Astrocyte (in vitro differentiated cells and primary cell): ENCODE measurements around the gene RASSF5. TPM values are rescaled to one million over a fixed set of nuclear protein-coding genes. Genes with fewer than 3 reads are reported as not detected.
A peak's percentile ranks its signal among the peaks of the same experiment; 100 is the strongest.

Source experiments
- DNase-seq: peaks from one replicate; pipeline ENCODE4 v3.0.0-alpha.2; 2010; ENCODE audit warnings: low read depth
- FAIRE-seq: peaks from 2 replicates; lab custom pipeline; 2011; peaks lifted over from hg19 to GRCh38; lab: Jason Lieb, UNC
- H2AFZ ChIP-seq: 2 replicates; pipeline ENCODE4 v1.6.0; 2012; ENCODE audit warnings: low read depth, low read length, inconsistent platforms
- H3K27ac ChIP-seq: 2 replicates; pipeline ENCODE4 v1.5.1; 2011; ENCODE audit warnings: low read depth, low read length, inconsistent platforms
- H3K27me3 ChIP-seq: 2 replicates; pipeline ENCODE4 v1.6.0; 2011; ENCODE audit warnings: low read length, inconsistent platforms; ENCODE audit not compliant: insufficient read depth
- H3K36me3 ChIP-seq: 2 replicates; pipeline ENCODE4 v1.5.1; 2011; ENCODE audit warnings: low read length, inconsistent platforms; ENCODE audit not compliant: insufficient read depth
- H3K4me1 ChIP-seq: 2 replicates; pipeline ENCODE4 v1.5.1; 2011; ENCODE audit warnings: low read length, inconsistent platforms; ENCODE audit not compliant: insufficient read depth
- H3K4me2 ChIP-seq: 2 replicates; pipeline ENCODE4 v1.6.0; 2012; ENCODE audit warnings: low read length, inconsistent platforms
- H3K4me3 ChIP-seq: 2 replicates; pipeline ENCODE4 v1.5.1; 2011; ENCODE audit warnings: low read depth, mild to moderate bottlenecking, low read length, inconsistent platforms; ENCODE audit not compliant: insufficient read depth
- H3K79me2 ChIP-seq: 2 replicates; pipeline ENCODE4 v1.6.0; 2012; ENCODE audit warnings: mild to moderate bottlenecking, low read length, inconsistent platforms; ENCODE audit not compliant: insufficient read depth
- H3K9ac ChIP-seq: 2 replicates; pipeline ENCODE4 v1.6.0; 2012; ENCODE audit warnings: mild to moderate bottlenecking, low read length, inconsistent platforms
- H3K9me3 ChIP-seq: 2 replicates; pipeline ENCODE4 v1.5.1; 2012; ENCODE audit warnings: low read depth, mild to moderate bottlenecking, low read length, inconsistent platforms; ENCODE audit not compliant: insufficient read depth
- H4K20me1 ChIP-seq: 2 replicates; pipeline ENCODE4 v1.6.0; 2012; ENCODE audit warnings: low read length, inconsistent platforms; ENCODE audit not compliant: insufficient read depth
- H3K27ac Mint-ChIP-seq: one replicate; pipeline ENCODE4 v1.8.0; 2021; ENCODE audit warnings: mild to moderate bottlenecking, mixed read lengths; ENCODE audit not compliant: unreplicated experiment
- H3K27me3 Mint-ChIP-seq: one replicate; pipeline ENCODE4 v1.8.0; 2021; ENCODE audit warnings: low read depth, mixed read lengths; ENCODE audit not compliant: unreplicated experiment
- H3K36me3 Mint-ChIP-seq: one replicate; pipeline ENCODE4 v1.8.0; 2021; ENCODE audit warnings: low read depth, mixed read lengths; ENCODE audit not compliant: unreplicated experiment
- H3K4me1 Mint-ChIP-seq: one replicate; pipeline ENCODE4 v1.8.0; 2021; ENCODE audit warnings: low read depth, mixed read lengths; ENCODE audit not compliant: unreplicated experiment
- H3K4me3 Mint-ChIP-seq: one replicate; pipeline ENCODE4 v1.8.0; 2021; ENCODE audit warnings: mild to moderate bottlenecking, moderate library complexity, mixed read lengths; ENCODE audit not compliant: unreplicated experiment
- H3K9me3 Mint-ChIP-seq: one replicate; pipeline ENCODE4 v1.8.0; 2021; ENCODE audit warnings: mild to moderate bottlenecking, mixed read lengths; ENCODE audit not compliant: unreplicated experiment
- CTCF ChIP-seq: IDR thresholded peaks from 2 replicates; pipeline ENCODE4 v1.5.1; 2011; ENCODE audit warnings: low read depth, mild to moderate bottlenecking, inconsistent platforms, low read length, moderate library complexity; ENCODE audit not compliant: insufficient read depth
- EZH2 ChIP-seq: IDR thresholded peaks from 2 replicates; pipeline ENCODE4 v1.6.1; 2012; ENCODE audit warnings: mild to moderate bottlenecking, low read length, inconsistent platforms; ENCODE audit not compliant: insufficient read depth
- total RNA-seq: library from RNA; stranded (reverse); gene quantifications from 2 replicates; pipeline ENCODE4 v1.2.1, GENCODE V29; 2021

Gene RASSF5
- total RNA-seq, 1 donor from 2014 or later, result 0.43 TPM

- Histone ChIP-seq H3K4me3 (no peak overlapping the region), H3K9me3 (no peaks in the 10 kb centered on the region), H3K36me3 (peaks cover 11% of the 10 kb centered on the region), H3K4me1 (no peaks in the 10 kb centered on the region), H3K4me2 (no peak overlapping the region), H3K27ac (no peak overlapping the region), H2AFZ (no peak overlapping the region), H3K79me2 (no peaks in the 10 kb centered on the region), H3K27me3 (no peaks in the 10 kb centered on the region), H3K9ac (no peak overlapping the region), H4K20me1 (no peaks in the 10 kb centered on the region)
- DNase-seq (no peak), FAIRE-seq (no peak)
- no peak overlapping the region for H3K27ac Mint-ChIP-seq
- H3K36me3 Mint-ChIP-seq, result peaks cover 11% of the 10 kb centered on the region
- no peak for TF ChIP-seq EZH2
- TF ChIP-seq CTCF, result no peak
- H3K4me3 Mint-ChIP-seq, result no peak overlapping the region
- no peaks in the 10 kb centered on the region for H3K4me1 Mint-ChIP-seq
- H3K9me3 Mint-ChIP-seq, result no peaks in the 10 kb centered on the region
- no peaks in the 10 kb centered on the region for H3K27me3 Mint-ChIP-seq
Measured at GRCh38 chr1:206604861-206605260, 97.5 kb downstream of the RASSF5 start.

GRCh38 chr1:206606867-206607266 is 99.5 kb downstream of the RASSF5 start:
- Mint-ChIP-seq H3K27ac (no peak overlapping the region), H3K27me3 (no peaks in the 10 kb centered on the region), H3K4me3 (no peak overlapping the region), H3K36me3 (peaks cover 8% of the 10 kb centered on the region), H3K4me1 (peaks cover 5% of the 10 kb centered on the region), H3K9me3 (no peaks in the 10 kb centered on the region)
- H3K9me3 ChIP-seq, result no peaks in the 10 kb centered on the region
- FAIRE-seq (no peak), DNase-seq (peak; percentile 12)
- TF ChIP-seq CTCF (peak; percentile 70), EZH2 (no peak)
- no peak overlapping the region for H3K4me2 ChIP-seq
- H4K20me1 ChIP-seq, result no peaks in the 10 kb centered on the region
- H3K4me3 ChIP-seq, result no peak overlapping the region
- peaks cover 11% of the 10 kb centered on the region for H3K36me3 ChIP-seq
- H3K27ac ChIP-seq, result no peak overlapping the region
- H2AFZ ChIP-seq, result no peak overlapping the region
- H3K4me1 ChIP-seq, result peaks cover 7% of the 10 kb centered on the region
- H3K27me3 ChIP-seq, result no peaks in the 10 kb centered on the region
- H3K79me2 ChIP-seq, result peaks cover 12% of the 10 kb centered on the region
- no peak overlapping the region for H3K9ac ChIP-seq

GRCh38 chr1:206608108-206608698 is 100.9 kb downstream of the RASSF5 start:
- H4K20me1 ChIP-seq, result no peaks in the 10 kb centered on the region
- no peak overlapping the region for H2AFZ ChIP-seq
- Mint-ChIP-seq H3K4me3 (no peak overlapping the region), H3K27ac (no peak overlapping the region), H3K36me3 (peaks cover under 1% of the 10 kb centered on the region), H3K4me1 (peaks cover 5% of the 10 kb centered on the region), H3K27me3 (no peaks in the 10 kb centered on the region), H3K9me3 (no peaks in the 10 kb centered on the region)
- no peaks in the 10 kb centered on the region for H3K9me3 ChIP-seq
- H3K9ac ChIP-seq, result no peak overlapping the region
- peaks cover 6% of the 10 kb centered on the region for H3K36me3 ChIP-seq
- H3K27ac ChIP-seq, result no peak overlapping the region
- H3K27me3 ChIP-seq, result no peaks in the 10 kb centered on the region
- H3K4me1 ChIP-seq, result peaks cover 7% of the 10 kb centered on the region
- TF ChIP-seq EZH2 (no peak), CTCF (peak; percentile 70)
- H3K4me2 ChIP-seq, result no peak overlapping the region
- DNase-seq (no peak), FAIRE-seq (no peak)
- no peak overlapping the region for H3K4me3 ChIP-seq
- H3K79me2 ChIP-seq, result peaks cover 15% of the 10 kb centered on the region
